ENCODE results near the gene BRSK2.
"Not testable (repeated sequence)": the region's sequence is repeated elsewhere in the genome, so short reads cannot be mapped to it uniquely, and the experiment has no call there.

Gene BRSK2

DNA sequence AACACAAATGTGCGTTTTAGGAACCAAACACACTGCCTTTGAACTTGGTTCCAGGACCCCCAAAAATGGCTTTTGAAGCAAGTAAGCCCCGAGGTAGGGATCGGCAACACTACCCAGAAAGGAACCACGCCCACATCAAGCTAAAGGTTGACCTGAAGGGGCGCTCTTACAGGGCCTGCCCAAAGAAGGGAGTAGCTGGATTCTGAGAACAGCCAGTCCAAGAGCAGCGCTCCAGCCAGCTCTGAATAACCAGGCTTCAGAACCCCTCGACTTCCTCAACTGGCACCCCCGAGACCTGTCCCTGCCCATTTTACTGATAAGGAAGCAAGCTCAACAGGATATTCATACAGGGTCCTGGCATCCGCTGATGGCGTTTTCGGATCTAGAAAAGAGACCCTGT, 115.7 kb downstream of the BRSK2 start:
- H3K9ac ChIP-seq (ENCODE audit: insufficient read length, low read depth): no peak overlapping the region
- DNase-seq (ENCODE audit: low read depth, low spot score): no peak
- peaks cover 27% of the 10 kb centered on the region for H3K4me1 ChIP-seq (ENCODE audit: insufficient read depth, insufficient read length)
- no peaks in the 10 kb centered on the region for H3K36me3 ChIP-seq (ENCODE audit: insufficient read depth, insufficient read length, low read length)
- no peaks in the 10 kb centered on the region for H3K27me3 ChIP-seq (ENCODE audit: insufficient read depth, insufficient read length)
- H3K9me3 ChIP-seq (ENCODE audit: insufficient read depth, low read length): no peaks in the 10 kb centered on the region
- no peak overlapping the region for H3K4me3 ChIP-seq (ENCODE audit: insufficient read length, low read depth)
- TF ChIP-seq YY1 (IDR thresholded peaks at IDR 0.05; ENCODE audit: insufficient read depth, insufficient read length) (no peak), ZNF274 (IDR thresholded peaks at IDR 0.05; ENCODE audit: low read depth, low read length) (no peak), SUZ12 (IDR thresholded peaks at IDR 0.05; ENCODE audit: extremely low read depth, insufficient read depth, insufficient read length) (no peak)

GRCh38 chr11:1506981-1507380, 117.2 kb downstream of the BRSK2 start:
- Histone ChIP-seq H3K36me3 (ENCODE audit: insufficient read depth, insufficient read length, low read length) (no peaks in the 10 kb centered on the region), H3K9ac (ENCODE audit: insufficient read length, low read depth) (no peak overlapping the region), H3K9me3 (ENCODE audit: insufficient read depth, low read length) (no peaks in the 10 kb centered on the region), H3K4me1 (ENCODE audit: insufficient read depth, insufficient read length) (peaks cover 31% of the 10 kb centered on the region), H3K27me3 (ENCODE audit: insufficient read depth, insufficient read length) (no peaks in the 10 kb centered on the region), H3K4me3 (ENCODE audit: insufficient read length, low read depth) (no peak overlapping the region)
- TF ChIP-seq ZNF274 (IDR thresholded peaks at IDR 0.05; ENCODE audit: low read depth, low read length): no peak
- no peak for TF ChIP-seq YY1 (IDR thresholded peaks at IDR 0.05; ENCODE audit: insufficient read depth, insufficient read length)
- no peak for TF ChIP-seq SUZ12 (IDR thresholded peaks at IDR 0.05; ENCODE audit: extremely low read depth, insufficient read depth, insufficient read length)
- no peak for DNase-seq (ENCODE audit: low read depth, low spot score)

DNA sequence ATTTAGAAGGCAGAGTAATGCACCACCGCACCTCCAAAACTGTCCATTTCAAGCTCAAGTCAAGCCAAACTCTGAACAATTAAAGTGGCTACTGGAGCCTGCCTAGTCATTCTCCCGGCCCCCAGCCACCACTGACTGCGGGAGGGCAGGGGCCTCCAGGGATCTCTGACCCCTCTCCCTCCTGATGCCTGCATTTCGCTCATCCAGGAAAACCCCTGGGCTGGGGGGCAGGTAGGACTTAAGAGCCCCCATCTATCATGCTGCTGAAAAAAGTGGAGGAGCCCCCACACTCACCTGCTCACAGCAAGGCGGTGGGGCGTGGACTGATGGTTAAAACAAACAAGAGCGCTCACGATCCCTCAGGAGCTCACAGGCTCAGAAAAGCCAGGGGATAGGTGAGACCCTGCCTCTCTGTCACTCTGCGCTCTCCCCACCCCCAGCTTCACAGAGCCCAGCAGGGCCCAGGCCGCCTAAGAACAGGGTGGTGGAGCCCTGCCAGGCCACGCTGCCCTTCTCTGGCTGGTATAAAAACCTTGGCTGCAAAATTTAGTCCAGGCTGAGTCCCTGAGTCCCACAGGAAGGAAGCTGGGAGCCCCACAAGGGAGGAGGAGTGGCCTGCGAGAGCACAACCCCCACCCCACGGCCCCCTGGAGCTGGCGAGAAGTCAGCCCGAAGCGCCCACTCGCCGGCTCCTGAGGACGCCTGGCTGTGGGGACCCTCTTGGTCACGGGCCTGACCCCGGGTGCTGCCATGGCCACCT, 117.8 kb downstream of the BRSK2 start:
- no peaks in the 10 kb centered on the region for H3K9me3 ChIP-seq (ENCODE audit: insufficient read depth, low read length)
- DNase-seq (ENCODE audit: low read depth, low spot score): no peak
- no peak overlapping the region for H3K4me3 ChIP-seq (ENCODE audit: insufficient read length, low read depth)
- H3K36me3 ChIP-seq (ENCODE audit: insufficient read depth, insufficient read length, low read length): no peaks in the 10 kb centered on the region
- H3K9ac ChIP-seq (ENCODE audit: insufficient read length, low read depth): peak overlapping the region; percentile 33
- peaks cover 33% of the 10 kb centered on the region for H3K4me1 ChIP-seq (ENCODE audit: insufficient read depth, insufficient read length)
- TF ChIP-seq ZNF274 (IDR thresholded peaks at IDR 0.05; ENCODE audit: low read depth, low read length) (no peak), SUZ12 (IDR thresholded peaks at IDR 0.05; ENCODE audit: extremely low read depth, insufficient read depth, insufficient read length) (no peak), YY1 (IDR thresholded peaks at IDR 0.05; ENCODE audit: insufficient read depth, insufficient read length) (no peak)
- H3K27me3 ChIP-seq (ENCODE audit: insufficient read depth, insufficient read length): no peaks in the 10 kb centered on the region

DNA sequence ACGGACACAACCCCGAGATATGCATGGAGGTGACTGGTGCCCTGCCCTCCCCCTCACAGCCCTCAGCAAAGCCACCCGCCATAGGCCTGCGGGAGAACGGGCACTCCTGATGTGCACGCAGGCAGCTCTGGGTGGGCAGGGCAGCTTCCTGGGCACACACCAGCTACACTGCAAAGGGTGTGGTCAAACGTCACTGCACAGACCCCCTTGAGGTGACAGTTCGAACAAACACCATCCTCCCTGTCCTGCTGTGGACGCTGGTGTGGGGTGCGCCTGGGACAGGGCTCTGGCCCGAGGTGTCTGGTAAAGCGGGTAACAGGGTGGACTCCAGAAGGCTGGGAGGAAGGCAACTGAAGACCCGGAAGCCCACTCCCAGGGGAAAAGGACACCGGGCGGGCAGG, 118.8 kb downstream of the BRSK2 start:
- TF ChIP-seq YY1 (IDR thresholded peaks at IDR 0.05; ENCODE audit: insufficient read depth, insufficient read length) (no peak), ZNF274 (IDR thresholded peaks at IDR 0.05; ENCODE audit: low read depth, low read length) (no peak)
- no peak for DNase-seq (ENCODE audit: low read depth, low spot score)
- no peaks in the 10 kb centered on the region for H3K9me3 ChIP-seq (ENCODE audit: insufficient read depth, low read length)
- no peak overlapping the region for H3K9ac ChIP-seq (ENCODE audit: insufficient read length, low read depth)
- no peaks in the 10 kb centered on the region for H3K36me3 ChIP-seq (ENCODE audit: insufficient read depth, insufficient read length, low read length)
- H3K27me3 ChIP-seq (ENCODE audit: insufficient read depth, insufficient read length): no peaks in the 10 kb centered on the region
- H3K4me1 ChIP-seq (ENCODE audit: insufficient read depth, insufficient read length): peaks cover 28% of the 10 kb centered on the region
- no peak overlapping the region for H3K4me3 ChIP-seq (ENCODE audit: insufficient read length, low read depth)

DNA sequence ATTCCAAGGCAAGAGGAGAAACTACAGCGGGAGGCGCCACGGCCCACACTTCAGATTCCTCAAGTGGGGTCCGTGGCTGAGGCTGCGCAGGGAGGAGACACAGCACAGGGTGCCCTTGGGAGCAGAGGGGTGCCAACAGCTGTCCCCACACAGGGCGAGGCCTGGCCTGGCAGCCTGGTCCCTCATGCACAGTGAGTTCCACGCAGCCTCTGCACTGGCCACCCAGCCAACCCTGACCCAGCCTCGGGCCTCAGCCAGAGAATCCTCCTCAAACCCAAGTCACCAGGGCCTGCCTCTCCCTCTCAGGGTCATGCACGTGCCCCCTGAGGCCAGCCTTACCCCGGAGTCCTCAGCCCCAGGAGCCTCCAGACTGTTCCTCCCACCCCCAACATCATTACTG, 119.3 kb downstream of the BRSK2 start:
- no peak for TF ChIP-seq SUZ12 (IDR thresholded peaks at IDR 0.05; ENCODE audit: extremely low read depth, insufficient read depth, insufficient read length)
- no peak for TF ChIP-seq YY1 (IDR thresholded peaks at IDR 0.05; ENCODE audit: insufficient read depth, insufficient read length)
- TF ChIP-seq ZNF274 (IDR thresholded peaks at IDR 0.05; ENCODE audit: low read depth, low read length): no peak
- Histone ChIP-seq H3K9me3 (ENCODE audit: insufficient read depth, low read length) (no peaks in the 10 kb centered on the region), H3K9ac (ENCODE audit: insufficient read length, low read depth) (peak overlapping the region; percentile 33), H3K27me3 (ENCODE audit: insufficient read depth, insufficient read length) (no peaks in the 10 kb centered on the region), H3K4me3 (ENCODE audit: insufficient read length, low read depth) (no peak overlapping the region), H3K4me1 (ENCODE audit: insufficient read depth, insufficient read length) (peaks cover 30% of the 10 kb centered on the region), H3K36me3 (ENCODE audit: insufficient read depth, insufficient read length, low read length) (no peaks in the 10 kb centered on the region)
- DNase-seq (ENCODE audit: low read depth, low spot score): no peak

DNA sequence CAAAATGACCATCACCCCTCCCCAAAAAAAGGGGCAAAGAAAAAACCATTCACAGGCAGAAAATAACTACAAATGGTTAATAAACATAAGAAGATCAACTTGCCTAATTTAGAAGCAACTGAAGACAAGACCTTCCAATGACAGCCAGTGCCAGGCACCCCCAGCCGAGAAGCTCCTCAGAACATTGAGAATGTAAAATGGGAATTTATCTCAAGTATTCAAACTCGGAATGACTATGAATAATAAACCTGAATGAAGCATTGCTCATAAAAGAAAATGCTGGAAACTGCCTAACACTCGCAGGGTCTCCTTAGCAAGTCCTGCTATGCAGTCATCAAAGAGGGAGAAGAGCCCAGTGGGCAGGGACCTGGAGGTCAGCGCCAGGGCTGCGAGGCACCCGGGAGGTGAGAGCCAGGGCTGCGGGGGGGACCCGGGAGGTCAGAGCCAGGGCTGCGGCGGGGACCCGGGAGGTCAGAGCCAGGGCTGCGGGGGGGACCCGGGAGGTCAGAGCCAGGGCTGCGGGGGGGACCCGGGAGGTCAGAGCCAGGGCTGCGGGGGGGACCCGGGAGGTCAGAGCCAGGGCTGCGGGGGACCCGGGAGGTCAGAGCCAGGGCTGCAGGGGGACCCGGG, 120.0 kb downstream of the BRSK2 start:
- TF ChIP-seq SUZ12 (IDR thresholded peaks at IDR 0.05; ENCODE audit: extremely low read depth, insufficient read depth, insufficient read length) (no peak), ZNF274 (IDR thresholded peaks at IDR 0.05; ENCODE audit: low read depth, low read length) (no peak), YY1 (IDR thresholded peaks at IDR 0.05; ENCODE audit: insufficient read depth, insufficient read length) (no peak)
- Histone ChIP-seq H3K4me3 (ENCODE audit: insufficient read length, low read depth) (no peak overlapping the region), H3K9me3 (ENCODE audit: insufficient read depth, low read length) (no peaks in the 10 kb centered on the region), H3K27me3 (ENCODE audit: insufficient read depth, insufficient read length) (no peaks in the 10 kb centered on the region), H3K9ac (ENCODE audit: insufficient read length, low read depth) (no peak overlapping the region), H3K36me3 (ENCODE audit: insufficient read depth, insufficient read length, low read length) (no peaks in the 10 kb centered on the region), H3K4me1 (ENCODE audit: insufficient read depth, insufficient read length) (peaks cover 33% of the 10 kb centered on the region)
- no peak for DNase-seq (ENCODE audit: low read depth, low spot score)

GRCh38 chr11:1510351-1510750, 120.6 kb downstream of the BRSK2 start:
- H3K4me1 ChIP-seq (ENCODE audit: insufficient read depth, insufficient read length): peaks cover 39% of the 10 kb centered on the region
- not testable (repeated sequence) for H3K4me3 ChIP-seq (ENCODE audit: insufficient read length, low read depth); H3K27me3 ChIP-seq (ENCODE audit: insufficient read depth, insufficient read length); H3K36me3 ChIP-seq (ENCODE audit: insufficient read depth, insufficient read length, low read length); H3K9ac ChIP-seq (ENCODE audit: insufficient read length, low read depth); DNase-seq (ENCODE audit: low read depth, low spot score); H3K9me3 ChIP-seq (ENCODE audit: insufficient read depth, low read length)
